ENCODE data around the gene G6PC1.

The G6PC1 gene

DNA sequence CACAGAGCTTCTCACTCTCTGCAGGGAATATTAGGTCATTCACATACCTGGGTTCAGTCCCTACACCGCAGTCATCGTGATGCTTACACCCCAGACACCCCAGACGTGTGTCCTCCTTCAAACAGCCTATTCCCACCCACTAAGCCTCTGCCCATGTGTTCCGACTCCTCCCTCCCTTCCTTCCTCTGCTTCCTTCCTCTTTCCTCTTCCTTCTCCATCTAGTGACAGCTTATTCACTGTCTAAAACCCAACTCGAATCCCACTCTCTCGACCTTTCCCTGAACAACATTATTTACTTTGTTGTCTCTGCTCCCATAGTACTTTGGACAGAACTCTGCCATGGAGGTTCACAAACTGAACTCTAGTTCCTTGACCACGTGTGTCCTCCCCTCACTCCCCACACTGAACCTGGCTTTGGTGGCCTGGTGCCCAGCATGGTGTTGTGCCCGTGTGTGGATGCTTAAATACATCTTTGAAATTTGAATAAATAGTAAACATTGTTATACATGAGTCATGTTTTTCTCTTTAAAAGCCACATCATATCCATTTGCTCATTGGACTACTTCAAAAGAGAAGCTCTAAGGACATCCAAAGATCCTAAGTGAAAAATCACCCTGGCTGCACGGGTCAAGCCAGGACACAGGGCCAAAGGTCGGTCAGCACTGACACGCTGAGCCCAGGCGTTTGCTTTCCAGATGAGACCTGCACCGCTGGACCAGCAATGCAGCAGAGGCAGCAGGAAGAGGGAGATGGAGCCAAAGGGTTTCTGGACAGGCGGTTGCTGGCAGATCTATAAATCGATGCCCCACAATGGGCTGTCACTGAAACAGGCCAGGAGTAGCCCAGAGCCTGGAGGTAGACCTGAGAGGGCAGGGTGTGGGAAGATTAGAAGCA, 14.1 kb upstream of the G6PC1 start:
- Histone ChIP-seq H3K36me3 (replicated peaks) (no peaks in the 10 kb centered on the region), H3K4me3 (ENCODE audit: low read depth, low read length) (no peak overlapping the region), H3K27ac (no peak overlapping the region), H3K27me3 (replicated peaks) (no peaks in the 10 kb centered on the region)
- TF ChIP-seq, protein P1, sequence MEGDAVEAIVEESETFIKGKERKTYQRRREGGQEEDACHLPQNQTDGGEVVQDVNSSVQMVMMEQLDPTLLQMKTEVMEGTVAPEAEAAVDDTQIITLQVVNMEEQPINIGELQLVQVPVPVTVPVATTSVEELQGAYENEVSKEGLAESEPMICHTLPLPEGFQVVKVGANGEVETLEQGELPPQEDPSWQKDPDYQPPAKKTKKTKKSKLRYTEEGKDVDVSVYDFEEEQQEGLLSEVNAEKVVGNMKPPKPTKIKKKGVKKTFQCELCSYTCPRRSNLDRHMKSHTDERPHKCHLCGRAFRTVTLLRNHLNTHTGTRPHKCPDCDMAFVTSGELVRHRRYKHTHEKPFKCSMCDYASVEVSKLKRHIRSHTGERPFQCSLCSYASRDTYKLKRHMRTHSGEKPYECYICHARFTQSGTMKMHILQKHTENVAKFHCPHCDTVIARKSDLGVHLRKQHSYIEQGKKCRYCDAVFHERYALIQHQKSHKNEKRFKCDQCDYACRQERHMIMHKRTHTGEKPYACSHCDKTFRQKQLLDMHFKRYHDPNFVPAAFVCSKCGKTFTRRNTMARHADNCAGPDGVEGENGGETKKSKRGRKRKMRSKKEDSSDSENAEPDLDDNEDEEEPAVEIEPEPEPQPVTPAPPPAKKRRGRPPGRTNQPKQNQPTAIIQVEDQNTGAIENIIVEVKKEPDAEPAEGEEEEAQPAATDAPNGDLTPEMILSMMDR (IDR thresholded peaks at IDR 0.05; ENCODE audit: low read depth, low read length, missing control alignments) = no peak
- no peak for DNase-seq
- in situ Hi-C loops (cut with HindIII; ENCODE audit: low pct_ligation_motif_present, low sequenced_read_pairs) = no loop called here

DNA sequence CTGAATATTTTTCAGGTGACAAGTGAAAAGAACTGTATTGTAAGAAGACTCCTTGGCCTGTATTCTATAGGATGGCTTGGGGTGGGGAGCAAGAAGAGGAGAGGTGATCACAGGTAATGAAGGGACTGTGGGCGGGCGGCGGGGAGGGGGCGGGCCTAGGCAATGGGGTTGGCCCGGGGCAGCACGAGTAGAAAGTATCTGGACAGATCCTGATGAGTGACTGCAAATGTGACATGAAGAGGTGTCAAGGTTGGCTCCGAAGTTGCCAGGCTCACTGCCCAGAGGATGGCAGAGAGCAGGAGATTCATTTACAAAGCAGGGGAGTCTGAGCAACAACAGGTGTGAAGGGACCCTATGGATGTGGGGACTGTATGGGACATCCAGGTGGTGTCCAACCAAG, 10.8 kb upstream of the G6PC1 start:
- no peak for DNase-seq
- TF ChIP-seq, protein P1 (IDR thresholded peaks at IDR 0.05; ENCODE audit: low read depth, low read length, missing control alignments) = no peak
- H3K27ac ChIP-seq = no peak overlapping the region
- no peak overlapping the region for H3K4me3 ChIP-seq (ENCODE audit: low read depth, low read length)
- H3K36me3 ChIP-seq (replicated peaks) = no peaks in the 10 kb centered on the region
- in situ Hi-C loops (cut with HindIII; ENCODE audit: low pct_ligation_motif_present, low sequenced_read_pairs) = no loop called here
- no peaks in the 10 kb centered on the region for H3K27me3 ChIP-seq (replicated peaks)

DNA sequence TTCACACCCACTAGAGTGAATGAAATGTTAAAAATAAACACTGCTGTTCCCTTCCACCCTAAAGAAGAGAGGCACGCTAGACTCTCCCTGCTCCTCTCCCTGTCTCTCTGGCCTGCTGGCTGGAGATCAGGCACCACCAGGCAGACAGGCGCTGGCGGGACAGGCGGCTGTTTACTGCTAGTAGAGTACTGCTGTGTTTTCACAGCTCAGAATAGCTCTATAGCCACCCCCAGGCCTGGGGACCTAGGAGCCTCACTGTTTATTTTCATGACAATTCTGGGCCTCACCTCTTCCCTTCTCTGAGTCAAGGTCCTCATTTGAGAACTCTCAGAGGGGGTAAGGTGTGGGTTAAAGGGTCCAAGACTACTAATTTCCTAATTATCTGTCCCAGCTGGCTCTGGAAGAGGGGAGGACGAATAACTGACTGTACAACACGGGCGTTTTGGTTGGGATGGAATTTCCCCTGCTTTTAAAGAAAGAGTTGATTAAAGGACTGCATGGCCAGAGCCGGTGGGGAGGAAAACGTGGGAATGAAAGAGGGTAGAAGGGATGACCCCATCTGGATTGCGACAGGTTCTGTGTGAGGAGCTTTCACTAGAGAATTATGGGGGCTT, 9.0 kb upstream of the G6PC1 start:
- no peaks in the 10 kb centered on the region for H3K27me3 ChIP-seq (replicated peaks)
- peak; percentile 16 for DNase-seq
- H3K4me3 ChIP-seq (ENCODE audit: low read depth, low read length) = no peak overlapping the region
- H3K36me3 ChIP-seq (replicated peaks) = no peaks in the 10 kb centered on the region
- in situ Hi-C loops (cut with HindIII; ENCODE audit: low pct_ligation_motif_present, low sequenced_read_pairs) = no loop called here
- TF ChIP-seq, protein P1 (IDR thresholded peaks at IDR 0.05; ENCODE audit: low read depth, low read length, missing control alignments) = no peak
- no peak overlapping the region for H3K27ac ChIP-seq

DNA sequence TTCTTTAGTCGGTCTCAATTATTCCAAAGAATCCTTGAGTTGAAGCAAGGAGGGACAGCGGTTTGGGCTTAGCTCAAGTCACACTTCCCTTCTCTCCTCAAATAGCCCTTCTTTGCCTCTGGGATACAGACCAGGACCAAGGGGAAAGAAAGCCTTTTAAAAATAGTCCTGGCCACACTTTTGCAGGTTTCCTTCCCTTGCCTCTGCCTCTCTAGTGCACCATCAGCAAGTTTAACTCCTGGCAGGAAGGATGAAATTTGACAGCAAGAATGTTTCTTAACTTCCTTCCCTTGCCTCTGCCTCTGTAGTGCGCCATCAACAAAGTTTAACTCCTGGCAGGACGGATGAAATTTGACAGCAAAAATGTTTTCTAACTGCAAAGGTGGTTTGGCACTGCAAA, 7.2 kb upstream of the G6PC1 start:
- in situ Hi-C loops (cut with HindIII; ENCODE audit: low pct_ligation_motif_present, low sequenced_read_pairs) = no loop called here
- no peaks in the 10 kb centered on the region for H3K27me3 ChIP-seq (replicated peaks)
- H3K27ac ChIP-seq = no peak overlapping the region
- no peak for DNase-seq
- H3K4me3 ChIP-seq (ENCODE audit: low read depth, low read length) = no peak overlapping the region
- no peaks in the 10 kb centered on the region for H3K36me3 ChIP-seq (replicated peaks)
- TF ChIP-seq, protein P1 (IDR thresholded peaks at IDR 0.05; ENCODE audit: low read depth, low read length, missing control alignments) = no peak

DNA sequence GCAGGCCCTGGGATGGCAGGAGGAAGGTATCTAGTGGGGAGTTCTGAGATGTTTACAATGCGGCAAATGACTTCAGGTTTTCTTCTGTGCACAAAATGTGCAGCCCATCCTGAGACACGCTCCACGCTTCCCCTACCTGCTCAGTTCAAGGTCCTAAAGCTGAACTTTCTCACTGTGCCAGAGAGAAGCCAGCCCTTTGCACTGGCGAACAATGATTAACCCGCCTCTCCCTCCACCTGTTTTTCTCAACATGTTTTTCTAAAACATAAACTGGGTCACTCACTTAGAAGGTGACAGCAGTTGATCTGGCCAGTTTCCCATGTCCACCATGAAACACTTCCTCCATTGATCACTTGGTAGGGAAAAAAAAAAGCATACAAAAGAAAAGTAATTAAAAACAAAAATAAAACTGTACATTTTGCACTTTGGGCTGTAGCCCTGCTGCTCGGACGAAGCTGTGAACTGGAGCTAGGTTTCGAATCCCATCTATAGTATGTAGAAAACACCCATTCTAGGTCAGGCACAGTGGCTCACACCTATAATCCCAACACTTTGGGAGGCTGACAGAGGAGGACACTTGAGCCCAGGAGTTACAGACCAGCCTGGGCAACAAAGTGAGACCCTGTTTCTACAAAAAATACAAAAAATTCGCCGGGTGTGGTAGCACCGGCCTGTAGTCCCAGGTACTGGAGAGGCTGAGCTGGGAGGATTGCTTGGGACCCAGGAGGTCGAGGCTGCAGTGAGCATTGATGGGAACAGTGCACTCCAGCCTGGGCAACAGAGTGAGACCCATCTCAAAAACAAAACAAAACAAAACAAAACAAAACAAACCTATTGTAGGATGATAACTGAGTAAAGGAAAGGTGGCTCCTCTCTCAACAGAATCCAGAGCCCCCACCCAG, 6.1 kb upstream of the G6PC1 start:
- in situ Hi-C loops (cut with HindIII; ENCODE audit: low pct_ligation_motif_present, low sequenced_read_pairs) = no loop called here
- no peak for DNase-seq
- Histone ChIP-seq H3K27me3 (replicated peaks) (no peaks in the 10 kb centered on the region), H3K4me3 (ENCODE audit: low read depth, low read length) (no peak overlapping the region), H3K36me3 (replicated peaks) (no peaks in the 10 kb centered on the region), H3K27ac (no peak overlapping the region)
- TF ChIP-seq, protein P1 (IDR thresholded peaks at IDR 0.05; ENCODE audit: low read depth, low read length, missing control alignments) = no peak
